Esophagus squamous epithelium (tissue), 5 donors: ENCODE data around the gene CNOT8. TPM values are rescaled to one million over a fixed set of nuclear protein-coding genes. Genes with fewer than 3 reads are reported as not detected.

Experiments used
- DNase-seq: peaks from one replicate; lab custom pipeline; 2025; lab: John Stamatoyannopoulos, UW
- H3K27ac ChIP-seq, 4 donors: fragments of 200-600 bp; sonication (generic); one replicate each; pipeline ENCODE4 v1.5.1; 2016 to 2019; ENCODE audit warnings: mild to moderate bottlenecking in 1 of 4
- H3K27me3 ChIP-seq, 4 donors: fragments of 200-600 bp; sonication (generic); 1 replicate in 3 of 4; 2 replicates in 1 of 4; pipeline versions ENCODE4 v1.5.1 to v1.6.0; 2017 to 2021; ENCODE audit warnings: antibody characterized with exemption in 1 of 4
- H3K36me3 ChIP-seq, 3 donors: fragments of 200-600 bp; sonication (generic); one replicate each; pipeline ENCODE4 v1.5.1; 2016 to 2019
- H3K4me1 ChIP-seq, 3 donors: fragments of 200-600 bp; sonication (generic); one replicate each; pipeline ENCODE4 v1.5.1; 2017 to 2019
- H3K4me3 ChIP-seq, 4 donors: fragments of 200-600 bp; sonication (generic); 1 replicate in 3 of 4; 2 replicates in 1 of 4; pipeline ENCODE4 v1.5.1; 2016 to 2019; ENCODE audit warnings: mild to moderate bottlenecking in 2 of 4, moderate library complexity in 1 of 4
- H3K9me3 ChIP-seq, 3 donors: fragments of 200-600 bp; sonication (generic); one replicate each; pipeline ENCODE4 v1.5.1; 2016 to 2019
- CTCF ChIP-seq, 6 experiments: fragments of 450-650 bp in 4 of 6; fragments of 200-600 bp in 2 of 6; sonication (generic) in 2 of 6; IDR thresholded peaks; one replicate each; pipeline ENCODE4 v1.5.1; 2016 to 2019; ENCODE audit warnings: antibody characterized with exemption in 6 of 6, mild to moderate bottlenecking in 4 of 6, moderate library complexity in 4 of 6
- POLR2A ChIP-seq, 4 donors: fragments of 450-650 bp; IDR thresholded peaks; one replicate each; pipeline ENCODE4 v1.6.1; 2017; ENCODE audit warnings: antibody characterized with exemption in 4 of 4, mild to moderate bottlenecking in 4 of 4, moderate library complexity in 3 of 4
- WGBS, 2 donors: methylation state at CpG; one replicate each; pipeline ENCODE4 v1.1.5; 2018; 5-methylcytosine and 5-hydroxymethylcytosine counted together
- intact Hi-C: fragments of 100-400 bp; cut with DNase I; formaldehyde crosslinking; loops from one replicate; pipeline ENCODE4 v1.15.0; 2022
- total RNA-seq, 4 donors: library from RNA; depleted of rRNA; stranded (reverse); fragments of >200 nt; gene quantifications; one replicate each; pipeline ENCODE4 v1.1.0, GENCODE V29; 2016
- donor health status: DM: yes; HTN: yes; CAD: no.

CNOT8 gene
- total RNA-seq, 4 donors from 2014 or later: 32.8 to 55.0 (median 40.3) TPM

DNA sequence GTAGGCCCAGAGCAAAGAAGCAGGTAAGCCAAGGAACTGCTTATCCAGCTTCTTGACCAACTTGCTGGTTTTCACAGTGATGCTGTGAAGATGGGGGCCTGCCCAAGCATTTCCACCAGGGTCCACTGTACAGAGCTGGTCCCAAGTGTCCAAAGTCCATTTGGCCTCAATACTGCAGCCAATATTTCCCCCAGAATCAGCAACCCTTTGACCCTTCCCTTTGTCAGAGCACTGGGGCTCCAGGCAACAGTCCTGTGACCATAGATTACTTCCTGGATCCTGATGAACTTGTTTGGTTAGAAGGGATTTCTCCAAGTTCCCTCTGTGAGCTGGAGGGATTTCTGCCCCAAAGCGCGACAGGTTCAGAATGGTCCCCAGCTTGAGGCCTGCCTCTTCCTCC, 34.4 kb upstream of the CNOT8 start:
- DNase-seq: no peak
- no peak overlapping the region for H3K4me3 ChIP-seq
- no peaks in the 10 kb centered on the region for H3K27me3 ChIP-seq
- H3K27ac ChIP-seq: peak overlapping the region in 1 of 4 donors; percentile 7
- intact Hi-C loops: no loop called here
- no peaks in the 10 kb centered on the region for H3K9me3 ChIP-seq
- WGBS, 2 donors: 100% methylated on average over 2 of the region's 2 CpGs
- TF ChIP-seq POLR2A (IDR thresholded peaks at IDR 0.05): no peak
- TF ChIP-seq CTCF (IDR thresholded peaks at IDR 0.05): no peak
- peaks cover 0 to 78% (median 16%) of the 10 kb centered on the region in 3 donors for H3K36me3 ChIP-seq
- peaks cover 5 to 33% (median 16%) of the 10 kb centered on the region in 3 donors for H3K4me1 ChIP-seq

DNA sequence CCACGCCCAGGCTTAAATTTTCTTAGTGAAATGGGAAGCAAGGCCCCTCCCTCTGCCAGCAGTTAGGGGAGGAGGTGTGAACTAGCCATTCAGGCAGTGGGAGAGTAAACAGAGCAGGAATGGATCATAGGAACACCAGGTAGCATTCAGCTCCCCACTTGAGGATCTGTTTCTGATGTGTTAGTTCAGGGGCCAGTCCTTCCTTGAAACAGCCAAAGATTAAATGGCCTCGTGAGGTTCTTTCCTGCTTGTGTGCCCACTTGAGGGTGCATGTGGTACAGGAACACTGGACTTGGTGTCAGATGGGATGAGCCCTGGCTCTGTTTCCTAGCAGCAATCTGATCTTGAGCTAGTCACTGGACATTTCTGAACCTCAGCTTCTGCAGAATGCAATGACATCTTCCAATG, 29.2 kb upstream of the CNOT8 start:
- H3K9me3 ChIP-seq: no peaks in the 10 kb centered on the region
- DNase-seq: no peak
- intact Hi-C loops: no loop called here
- WGBS, 2 donors: 57% methylated on average over 1 of the region's 2 CpGs; no CpG with 5 or more reads in 1 of the 2 donors
- TF ChIP-seq CTCF (IDR thresholded peaks at IDR 0.05) (no peak), POLR2A (IDR thresholded peaks at IDR 0.05) (no peak)
- H3K27ac ChIP-seq: peak overlapping the region; percentile 74 to 86 (median 80)
- H3K36me3 ChIP-seq: peaks cover 0 to 77% (median 4%) of the 10 kb centered on the region in 3 donors
- H3K27me3 ChIP-seq: no peaks in the 10 kb centered on the region
- H3K4me1 ChIP-seq: peaks cover 11 to 39% (median 18%) of the 10 kb centered on the region in 3 donors
- H3K4me3 ChIP-seq: no peak overlapping the region

DNA sequence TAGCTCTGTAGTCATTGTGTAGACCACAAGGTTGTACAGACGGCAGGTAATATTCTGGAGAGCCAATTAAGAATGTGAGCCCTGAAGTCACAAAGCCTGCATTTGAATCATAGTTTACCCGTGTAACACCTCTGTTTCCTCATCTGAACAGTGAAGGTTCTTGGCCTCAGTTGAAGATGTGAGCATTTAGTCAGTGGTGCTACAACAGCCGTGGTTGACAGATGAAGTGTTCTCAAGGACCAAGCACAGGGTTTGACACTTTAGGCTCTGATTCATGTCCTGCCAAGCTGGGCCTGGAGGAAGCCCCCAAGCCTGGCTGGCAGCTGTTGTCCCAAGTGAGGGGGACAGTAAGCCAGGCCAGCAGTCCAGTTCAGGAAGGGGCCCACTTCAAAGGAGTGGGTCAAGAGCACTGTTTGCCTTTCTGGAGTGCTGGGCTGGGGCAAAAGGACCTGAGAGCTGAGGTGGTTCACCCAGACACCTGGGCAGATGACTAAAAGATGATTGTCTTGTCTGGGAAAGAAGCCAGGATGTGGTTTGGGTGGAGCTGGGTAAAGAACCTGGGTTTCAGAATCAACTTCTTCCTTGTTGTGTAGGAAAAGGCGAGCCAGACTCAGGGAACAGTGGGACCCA, 28.7 kb upstream of the CNOT8 start:
- Histone ChIP-seq H3K4me1 (peaks cover 11 to 44% (median 18%) of the 10 kb centered on the region in 3 donors), H3K27me3 (no peaks in the 10 kb centered on the region), H3K4me3 (no peak overlapping the region), H3K9me3 (no peaks in the 10 kb centered on the region), H3K36me3 (peaks cover 0 to 74% (median 3%) of the 10 kb centered on the region in 3 donors), H3K27ac (peak overlapping the region; percentile 74 to 86 (median 80))
- 31 to 42% methylated on average over 4 of the region's 4 CpGs for WGBS, 2 donors
- no peak for DNase-seq
- intact Hi-C loops: no loop called here
- TF ChIP-seq CTCF (IDR thresholded peaks at IDR 0.05) (no peak), POLR2A (IDR thresholded peaks at IDR 0.05) (no peak)

DNA sequence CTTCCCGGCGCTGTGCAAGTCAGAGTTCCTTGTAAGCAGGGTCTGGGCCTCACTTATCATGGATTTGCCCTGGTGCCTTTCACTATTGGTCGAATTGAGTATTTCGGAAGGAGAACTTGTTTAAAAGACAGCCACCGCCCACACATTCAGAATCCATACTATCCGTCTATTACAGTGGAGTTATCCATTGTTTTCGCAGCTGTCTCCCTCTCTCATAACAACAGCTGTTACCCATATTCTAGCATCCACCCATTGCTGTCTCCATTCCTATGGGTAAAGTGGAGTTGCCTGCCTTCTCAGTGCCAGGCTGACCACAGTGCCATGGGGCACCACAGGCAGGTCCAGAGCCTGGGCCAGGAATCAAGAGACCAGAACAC, 28.2 kb upstream of the CNOT8 start:
- H3K36me3 ChIP-seq: peaks cover 0 to 74% (median 3%) of the 10 kb centered on the region in 3 donors
- intact Hi-C loops: no loop called here
- no peak for TF ChIP-seq CTCF (IDR thresholded peaks at IDR 0.05)
- no peak for TF ChIP-seq POLR2A (IDR thresholded peaks at IDR 0.05)
- no peak overlapping the region for H3K4me3 ChIP-seq
- DNase-seq: no peak
- peak overlapping the region; percentile 74 to 86 (median 80) for H3K27ac ChIP-seq
- WGBS, 2 donors: 32 to 59% methylated on average over 7 of the region's 7 CpGs
- H3K4me1 ChIP-seq: peaks cover 11 to 49% (median 20%) of the 10 kb centered on the region in 3 donors
- H3K9me3 ChIP-seq: no peaks in the 10 kb centered on the region
- H3K27me3 ChIP-seq: no peaks in the 10 kb centered on the region

DNA sequence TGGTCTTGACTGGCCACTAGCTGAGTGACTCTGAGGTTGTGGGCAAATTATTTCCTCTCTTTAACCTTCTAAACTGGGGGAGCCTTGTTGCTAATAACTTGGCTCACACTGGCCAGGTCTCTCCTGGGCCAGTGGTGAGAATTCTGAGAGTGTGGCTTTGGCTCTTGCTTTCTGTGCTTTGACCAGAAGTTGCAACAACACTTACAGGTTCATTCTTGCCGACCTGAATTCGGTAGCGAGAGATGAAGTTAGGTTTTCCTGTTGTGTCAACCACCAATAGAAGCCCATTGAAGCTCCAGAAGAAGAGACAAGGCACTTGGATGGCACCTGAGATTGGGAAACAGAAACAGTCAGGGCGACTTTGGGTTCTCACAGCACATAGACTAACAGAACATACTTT, 27.8 kb upstream of the CNOT8 start:
- TF ChIP-seq POLR2A (IDR thresholded peaks at IDR 0.05) (no peak), CTCF (IDR thresholded peaks at IDR 0.05) (no peak)
- Histone ChIP-seq H3K4me3 (no peak overlapping the region), H3K9me3 (no peaks in the 10 kb centered on the region), H3K4me1 (peaks cover 11 to 53% (median 22%) of the 10 kb centered on the region in 3 donors), H3K27me3 (no peaks in the 10 kb centered on the region), H3K36me3 (peaks cover 0 to 73% (median 3%) of the 10 kb centered on the region in 3 donors), H3K27ac (peak overlapping the region; percentile 74 to 86 (median 80))
- WGBS, 2 donors: 49 to 77% methylated on average over 3 of the region's 4 CpGs
- intact Hi-C loops: no loop called here
- no peak for DNase-seq
